IPS-18c (cell line): ENCODE data around the gene ARID3C.

ENCODE experiments used
- H3K4me3 ChIP-seq: 2 replicates; pipeline ENCODE4 v1.7.0; 2013; ENCODE audit warnings: low read depth, mild to moderate bottlenecking, low read length, moderate library complexity; ENCODE audit not compliant: insufficient read depth
- H3K9me3 ChIP-seq: one replicate; pipeline ENCODE4 v1.6.1; 2013; ENCODE audit warnings: mild to moderate bottlenecking, low read length, moderate library complexity; ENCODE audit not compliant: control insufficient read depth, insufficient read depth

ARID3C gene

DNA sequence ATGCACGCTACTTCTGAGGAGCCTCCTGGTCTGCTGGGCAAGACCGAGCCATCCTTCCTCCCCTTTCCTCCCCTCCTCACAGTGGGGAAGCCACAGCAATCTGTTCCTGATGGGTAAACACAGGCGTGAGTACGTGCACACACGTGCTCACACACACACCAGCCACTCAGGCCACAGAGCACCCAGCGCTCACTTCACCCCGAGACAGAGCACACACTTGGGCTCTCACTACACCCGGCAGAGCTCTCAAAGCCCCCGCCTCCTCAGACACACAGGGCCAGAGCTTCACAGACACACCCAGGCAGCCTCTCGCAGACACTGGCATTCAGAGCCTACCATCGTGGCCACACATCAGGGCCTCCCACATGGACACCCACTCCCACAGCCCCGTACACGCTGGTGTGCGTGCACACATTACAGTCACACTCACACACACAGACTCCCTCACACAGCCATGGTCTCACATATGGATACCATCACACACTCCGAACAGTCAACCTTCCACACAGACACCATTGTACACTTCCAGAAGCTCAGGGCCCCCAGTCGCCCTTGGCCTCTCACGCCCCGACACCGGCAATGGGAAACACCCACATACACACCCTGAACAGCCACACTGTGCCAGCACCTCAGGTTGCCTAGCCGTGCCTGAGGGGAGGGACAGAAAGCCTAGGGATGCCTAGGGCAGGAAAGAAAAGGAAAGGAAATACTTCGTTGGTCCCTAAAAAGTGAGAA, 52.8 kb downstream of the ARID3C start:
- H3K4me3 ChIP-seq: no peak overlapping the region
- H3K9me3 ChIP-seq: no peaks in the 10 kb centered on the region

DNA sequence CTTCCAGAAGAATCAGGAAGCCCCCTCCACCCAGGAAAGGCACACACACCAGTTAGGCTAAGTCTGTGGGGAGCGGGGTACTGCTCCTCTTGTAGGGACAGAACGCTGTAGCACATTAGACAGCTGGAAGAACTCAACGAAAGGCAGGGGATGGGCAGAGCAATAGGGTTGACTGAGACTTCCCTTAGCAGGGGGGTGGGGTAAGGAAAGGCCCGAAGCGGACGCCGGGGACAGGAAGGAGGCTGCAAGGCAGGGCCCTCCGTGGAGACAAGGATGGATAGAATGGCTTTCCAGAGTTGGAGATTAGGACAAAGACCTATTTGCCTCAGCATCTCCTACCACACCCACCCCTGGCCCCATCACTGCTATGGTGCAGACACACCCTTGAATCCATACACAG, 53.6 kb downstream of the ARID3C start:
- no peak overlapping the region for H3K4me3 ChIP-seq

GRCh38 chr9:34574571-34574970, 54.3 kb downstream of the ARID3C start:
- Histone ChIP-seq H3K9me3 (no peaks in the 10 kb centered on the region), H3K4me3 (no peak overlapping the region)

More for the DNA sequence above, 53.6 kb downstream of the ARID3C start:
- H3K9me3 ChIP-seq: no peaks in the 10 kb centered on the region

- Histone ChIP-seq H3K4me3 (no peak overlapping the region), H3K9me3 (no peaks in the 10 kb centered on the region)
Observed at GRCh38 chr9:34573599-34574325, 55.1 kb downstream of the ARID3C start.

DNA sequence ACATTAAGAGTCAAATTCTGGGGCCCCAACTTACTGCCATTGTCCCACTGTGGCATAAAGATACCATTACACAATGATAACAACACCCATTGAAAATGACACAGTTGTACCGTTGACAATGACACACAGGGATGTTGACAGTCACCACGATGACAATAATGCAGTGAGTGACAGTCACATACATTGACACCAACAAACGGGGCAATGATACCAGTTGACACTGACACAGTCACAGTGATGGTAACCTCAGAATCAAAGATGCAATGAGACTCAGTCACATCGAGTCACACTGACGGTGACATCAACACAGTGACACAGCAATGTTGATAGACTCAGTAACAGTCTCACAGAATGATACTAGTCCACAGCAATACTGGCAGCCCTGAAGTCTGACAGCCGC, 56.2 kb downstream of the ARID3C start:
- Histone ChIP-seq H3K4me3 (no peak overlapping the region), H3K9me3 (no peaks in the 10 kb centered on the region)

DNA sequence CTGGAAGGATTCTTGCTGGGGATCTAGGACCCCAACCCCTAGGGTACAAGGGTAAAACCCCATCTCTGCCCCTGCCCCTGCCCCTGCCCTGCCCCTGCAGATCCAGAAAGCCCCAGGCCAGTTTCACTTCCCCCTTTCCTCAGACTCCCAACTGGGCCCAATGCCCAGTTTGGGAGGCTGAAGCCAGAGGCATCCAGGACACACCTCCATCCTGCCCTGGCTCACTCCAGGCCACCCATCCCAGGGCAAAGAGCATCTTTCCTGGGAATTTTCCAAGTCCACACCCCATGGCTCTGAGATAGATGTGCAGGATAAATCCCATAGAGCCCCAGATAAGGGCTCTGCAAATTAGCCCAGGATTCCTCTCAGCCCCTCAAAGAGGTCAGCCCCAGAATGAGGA, 56.8 kb downstream of the ARID3C start:
- no peak overlapping the region for H3K4me3 ChIP-seq
- no peaks in the 10 kb centered on the region for H3K9me3 ChIP-seq

DNA sequence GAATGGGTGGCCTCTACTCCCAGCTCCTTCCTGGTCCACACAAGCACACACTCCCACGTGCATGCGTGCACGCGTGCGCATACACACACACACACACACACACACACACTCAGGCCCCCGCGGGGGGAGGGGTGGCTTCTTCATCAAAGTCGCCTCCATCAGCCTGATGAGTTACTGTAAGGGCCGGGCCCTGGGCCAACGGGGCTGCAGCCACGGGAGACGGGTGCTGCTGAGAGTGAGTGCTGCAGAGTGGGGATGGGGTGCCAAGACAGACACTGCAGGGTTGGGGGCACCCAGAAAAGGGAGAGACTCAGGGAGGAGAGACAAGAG, 57.4 kb downstream of the ARID3C start:
- H3K4me3 ChIP-seq: no peak overlapping the region
- no peaks in the 10 kb centered on the region for H3K9me3 ChIP-seq
